Stimulated activated CD4-positive, alpha-beta T cell treated with anti-CD3 and anti-CD28 coated beads, Interleukin-2, amount 100 ng/mL, for 4 hours (primary cell): ENCODE data around the gene PPP2R2D.

Source experiments
- DNase-seq: peaks from one replicate; pipeline ENCODE4 v3.0.0-alpha.2; 2020; ENCODE audit warnings: low read depth

Gene PPP2R2D

GRCh38 chr10:131998845-131999681 is 98.3 kb downstream of the PPP2R2D start:
- DNase-seq, result no peak

- DNase-seq, result no peak
These were observed 100.6 kb downstream of the PPP2R2D start for GRCh38 chr10:132001238-132001972.

DNA sequence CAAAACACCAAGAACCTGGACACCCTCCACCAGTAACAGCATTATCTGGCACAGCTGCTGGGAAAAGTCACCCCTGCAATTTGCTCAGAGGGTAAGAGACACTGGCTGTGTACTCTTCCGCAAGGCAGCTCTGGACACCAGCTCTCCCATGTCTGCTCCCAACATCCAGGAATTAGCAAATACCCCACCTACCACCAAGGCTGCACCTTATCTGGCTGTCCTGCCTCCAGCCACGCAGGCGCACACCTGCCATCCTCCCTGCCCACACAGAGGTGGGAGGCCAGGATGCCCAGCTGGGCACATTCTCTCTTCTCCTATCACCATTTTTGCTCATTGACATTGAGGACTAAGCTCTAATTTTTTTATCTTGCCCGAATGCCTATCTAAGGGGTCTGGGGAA is 101.2 kb downstream of the PPP2R2D start:
- no peak for DNase-seq

GRCh38 chr10:132003282-132003924 is 102.6 kb downstream of the PPP2R2D start:
- no peak for DNase-seq

GRCh38 chr10:132004052-132004451 is 103.2 kb downstream of the PPP2R2D start:
- no peak for DNase-seq

DNA sequence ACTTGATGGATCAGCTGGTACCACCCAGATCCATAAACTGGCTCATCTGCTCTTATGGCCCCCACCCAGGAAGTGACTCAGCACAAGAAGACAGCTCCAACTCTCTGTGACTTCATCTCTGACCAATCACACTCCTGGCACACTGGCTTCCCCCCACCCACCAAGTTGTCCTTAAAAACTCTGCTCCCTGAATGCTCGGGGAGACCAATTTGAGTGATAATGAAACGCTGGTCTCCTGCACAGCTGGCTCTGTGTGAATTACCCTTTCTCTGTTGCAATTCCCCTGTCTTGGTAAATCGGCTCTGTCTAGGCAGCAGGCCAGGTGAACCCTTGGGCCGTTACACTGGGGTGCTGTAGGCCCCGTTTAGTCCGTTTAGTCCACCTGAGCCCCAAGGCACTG is 104.3 kb downstream of the PPP2R2D start:
- no peak for DNase-seq

DNA sequence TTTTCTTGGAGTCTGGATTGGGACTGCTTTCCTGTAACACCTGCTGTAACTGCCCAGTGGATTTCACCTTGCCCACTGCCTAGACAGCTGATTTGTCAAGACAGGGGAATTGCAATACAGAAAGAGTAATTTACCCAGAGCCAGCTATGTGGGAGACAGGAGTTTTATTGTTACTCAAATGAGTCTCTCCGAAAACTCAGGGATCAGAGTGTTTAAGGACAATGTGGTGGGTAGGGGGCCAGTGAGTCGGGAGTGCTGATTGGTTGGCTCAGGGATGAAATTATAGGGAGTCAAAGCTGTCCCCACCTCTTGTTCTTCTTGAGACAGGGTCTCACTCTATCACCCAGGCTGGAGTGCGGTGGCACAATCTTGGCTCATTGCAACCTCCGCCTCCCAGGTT is 106.2 kb downstream of the PPP2R2D start:
- no peak for DNase-seq

DNA sequence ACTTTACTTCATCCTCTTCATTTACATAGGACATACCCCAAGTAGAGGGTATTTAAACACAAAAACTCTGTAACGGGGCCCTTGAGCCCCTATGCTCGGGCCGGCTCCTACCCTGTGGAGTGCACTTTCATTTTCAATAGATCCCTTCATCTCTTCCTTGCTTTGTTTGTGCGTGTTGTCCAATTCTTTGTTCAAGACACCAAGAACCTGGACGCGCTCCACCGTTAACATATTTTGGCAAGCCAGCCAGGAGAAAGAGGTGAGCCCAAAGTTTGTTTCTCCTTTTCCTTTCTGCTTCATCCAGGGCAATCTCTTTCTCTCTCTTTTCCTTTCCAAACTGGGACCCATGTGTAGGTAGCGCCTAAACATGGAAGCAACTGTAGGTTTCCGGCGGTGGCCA is 106.9 kb downstream of the PPP2R2D start:
- no peak for DNase-seq
